Keratinocyte (primary cell): Measurements from ENCODE around the gene TTN. TPM values are rescaled to one million over a fixed set of nuclear protein-coding genes. Genes with fewer than 3 reads are reported as not detected.

Experiments
- DNase-seq: peaks from one replicate; pipeline ENCODE4 v3.0.0-alpha.2; 2011; ENCODE audit warnings: low read depth, missing footprints, low spot score
- FAIRE-seq: peaks from 2 replicates; lab custom pipeline; 2011; peaks lifted over from hg19 to GRCh38; lab: Jason Lieb, UNC
- H2AFZ ChIP-seq: 2 replicates; pipeline ENCODE4 v1.6.0; 2012; ENCODE audit warnings: low read length, control low read depth, inconsistent platforms; ENCODE audit not compliant: control insufficient read depth
- H3K27ac ChIP-seq: 2 replicates; pipeline ENCODE4 v1.5.1; 2011; ENCODE audit warnings: low read length; ENCODE audit not compliant: control insufficient read depth, insufficient read depth
- H3K27me3 ChIP-seq: 3 replicates; pipeline ENCODE4 v1.6.0; 2011; ENCODE audit warnings: low read length; ENCODE audit not compliant: control insufficient read depth, insufficient read depth; ENCODE audit errors: extremely low read depth
- H3K36me3 ChIP-seq, 2 experiments: 2 replicates in 1 of 2; 3 replicates in 1 of 2; pipeline ENCODE4 v1.5.1; 2011; ENCODE audit warnings: low read length in 2 of 2, mild to moderate bottlenecking in 1 of 2; ENCODE audit not compliant: control insufficient read depth in 2 of 2, insufficient read depth in 2 of 2; ENCODE audit errors: extremely low read depth in 1 of 2
- H3K4me1 ChIP-seq: 3 replicates; pipeline ENCODE4 v1.5.1; 2011; ENCODE audit warnings: low read length; ENCODE audit not compliant: control insufficient read depth, insufficient read depth; ENCODE audit errors: extremely low read depth
- H3K4me2 ChIP-seq: 3 replicates; pipeline ENCODE4 v1.6.0; 2011; ENCODE audit warnings: low read depth, low read length; ENCODE audit not compliant: control insufficient read depth, insufficient read depth; ENCODE audit errors: extremely low read depth
- H3K4me3 ChIP-seq, 3 experiments: fragments of 200-600 bp in 1 of 3; sonication (generic) in 1 of 3; 2 replicates in 2 of 3; 3 replicates in 1 of 3; pipeline ENCODE4 v1.5.1; 2011 to 2016; ENCODE audit warnings: low read length in 3 of 3, mild to moderate bottlenecking in 3 of 3, control low read depth in 2 of 3, inconsistent platforms in 1 of 3, low read depth in 1 of 3, mixed read lengths in 1 of 3, mixed run types in 1 of 3, moderate library complexity in 1 of 3; ENCODE audit not compliant: control insufficient read depth in 2 of 3, insufficient read depth in 2 of 3; ENCODE audit errors: extremely low read depth in 1 of 3
- H3K79me2 ChIP-seq: 2 replicates; pipeline ENCODE4 v1.6.0; 2012; ENCODE audit warnings: low read length; ENCODE audit not compliant: control insufficient read depth, insufficient read depth
- H3K9ac ChIP-seq: 3 replicates; pipeline ENCODE4 v1.6.0; 2011; ENCODE audit warnings: low read length; ENCODE audit not compliant: control insufficient read depth, insufficient read depth; ENCODE audit errors: extremely low read depth
- H3K9me1 ChIP-seq: 3 replicates; pipeline ENCODE4 v1.6.0; 2011; ENCODE audit warnings: low read length; ENCODE audit not compliant: control insufficient read depth, insufficient read depth; ENCODE audit errors: extremely low read depth
- H3K9me3 ChIP-seq: 2 replicates; pipeline ENCODE4 v1.5.1; 2012; ENCODE audit warnings: low read depth, low read length; ENCODE audit not compliant: control insufficient read depth
- H4K20me1 ChIP-seq: 3 replicates; pipeline ENCODE4 v1.6.0; 2011; ENCODE audit warnings: low read length; ENCODE audit not compliant: control insufficient read depth, insufficient read depth; ENCODE audit errors: extremely low read depth
- EZH2 ChIP-seq: IDR thresholded peaks from one replicate; pipeline ENCODE4 v1.6.1; 2012; ENCODE audit warnings: inconsistent platforms, mild to moderate bottlenecking, low read length, moderate library complexity
- dilution Hi-C: fragments of 300-500 bp; cut with MboI; formaldehyde crosslinking; loops from one replicate; pipeline ENCODE4 v1.7.0; 2020; ENCODE audit warnings: low sequenced_read_pairs; ENCODE audit not compliant: extremely low pct_ligation_motif_present
- polyA plus RNA-seq, 5 experiments: library from polyadenylated mRNA; depleted of rRNA in 3 of 5; stranded (reverse) in 3 of 5; stranded (forward) in 1 of 5; unstranded in 1 of 5; fragments of >200 nt; gene quantifications; 1 replicate in 1 of 5; 2 replicates in 3 of 5; 3 replicates in 1 of 5; pipeline versions ENCODE4 v1.2.1 to v1.2.3, GENCODE V29; 2011 to 2012; ENCODE audit warnings: missing spikeins in 2 of 5, low read depth in 1 of 5, low replicate concordance in 1 of 5
- TF ChIP-seq, protein P1 (sequence below), 3 experiments: IDR thresholded peaks in 1 of 3; conservative IDR thresholded peaks in 1 of 3; optimal IDR thresholded peaks in 1 of 3; 2 replicates in 2 of 3; 3 replicates in 1 of 3; pipeline versions ENCODE3 to v1.5.1; 2011; ENCODE audit warnings: low read length in 3 of 3, mild to moderate bottlenecking in 3 of 3, moderate library complexity in 2 of 3, control low read depth in 1 of 3, inconsistent platforms in 1 of 3; ENCODE audit not compliant: insufficient read depth in 2 of 3; ENCODE audit errors: extremely low read depth in 1 of 3

TTN gene
- polyA plus RNA-seq, 1 donor (not counting 4 experiments of a cell fraction or from before 2014, with no cell fraction given): 0.01 TPM

GRCh38 chr2:178828486-178828881 is 21.3 kb upstream of the TTN start:
- no peak overlapping the region for H3K4me2 ChIP-seq
- H3K9ac ChIP-seq: no peak overlapping the region
- dilution Hi-C loops: no loop called here
- TF ChIP-seq, protein P1, sequence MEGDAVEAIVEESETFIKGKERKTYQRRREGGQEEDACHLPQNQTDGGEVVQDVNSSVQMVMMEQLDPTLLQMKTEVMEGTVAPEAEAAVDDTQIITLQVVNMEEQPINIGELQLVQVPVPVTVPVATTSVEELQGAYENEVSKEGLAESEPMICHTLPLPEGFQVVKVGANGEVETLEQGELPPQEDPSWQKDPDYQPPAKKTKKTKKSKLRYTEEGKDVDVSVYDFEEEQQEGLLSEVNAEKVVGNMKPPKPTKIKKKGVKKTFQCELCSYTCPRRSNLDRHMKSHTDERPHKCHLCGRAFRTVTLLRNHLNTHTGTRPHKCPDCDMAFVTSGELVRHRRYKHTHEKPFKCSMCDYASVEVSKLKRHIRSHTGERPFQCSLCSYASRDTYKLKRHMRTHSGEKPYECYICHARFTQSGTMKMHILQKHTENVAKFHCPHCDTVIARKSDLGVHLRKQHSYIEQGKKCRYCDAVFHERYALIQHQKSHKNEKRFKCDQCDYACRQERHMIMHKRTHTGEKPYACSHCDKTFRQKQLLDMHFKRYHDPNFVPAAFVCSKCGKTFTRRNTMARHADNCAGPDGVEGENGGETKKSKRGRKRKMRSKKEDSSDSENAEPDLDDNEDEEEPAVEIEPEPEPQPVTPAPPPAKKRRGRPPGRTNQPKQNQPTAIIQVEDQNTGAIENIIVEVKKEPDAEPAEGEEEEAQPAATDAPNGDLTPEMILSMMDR (optimal IDR thresholded peaks at IDR 0.05 in 1 of 3, IDR thresholded peaks at IDR 0.05 in 1 of 3, conservative IDR thresholded peaks at IDR 0.05 in 1 of 3; ENCODE audit: extremely low read depth in 1 of 3, insufficient read depth in 2 of 3, low read length in 3 of 3): no peak
- TF ChIP-seq EZH2: no peak
- no peaks in the 10 kb centered on the region for H4K20me1 ChIP-seq
- H3K79me2 ChIP-seq: no peaks in the 10 kb centered on the region
- H3K9me3 ChIP-seq: no peaks in the 10 kb centered on the region
- H3K27me3 ChIP-seq: peaks cover 4% of the 10 kb centered on the region
- no peak overlapping the region for H3K27ac ChIP-seq
- DNase-seq (no peak), FAIRE-seq (no peak)
- no peaks in the 10 kb centered on the region for H3K36me3 ChIP-seq
- H3K9me1 ChIP-seq: no peaks in the 10 kb centered on the region
- H3K4me1 ChIP-seq: no peaks in the 10 kb centered on the region
- H2AFZ ChIP-seq: no peak overlapping the region
- H3K4me3 ChIP-seq: no peak overlapping the region

GRCh38 chr2:178827739-178828485 is 20.7 kb upstream of the TTN start:
- no peak overlapping the region for H3K27ac ChIP-seq
- no peak overlapping the region for H3K4me2 ChIP-seq
- TF ChIP-seq EZH2: no peak
- TF ChIP-seq, protein P1 (optimal IDR thresholded peaks at IDR 0.05 in 1 of 3, IDR thresholded peaks at IDR 0.05 in 1 of 3, conservative IDR thresholded peaks at IDR 0.05 in 1 of 3; ENCODE audit: extremely low read depth in 1 of 3, insufficient read depth in 2 of 3, low read length in 3 of 3): no peak
- no peak for FAIRE-seq
- no peaks in the 10 kb centered on the region for H4K20me1 ChIP-seq
- DNase-seq: no peak
- H3K36me3 ChIP-seq: no peaks in the 10 kb centered on the region
- H2AFZ ChIP-seq: no peak overlapping the region
- dilution Hi-C loops: no loop called here
- no peaks in the 10 kb centered on the region for H3K79me2 ChIP-seq
- H3K4me1 ChIP-seq: no peaks in the 10 kb centered on the region
- no peak overlapping the region for H3K4me3 ChIP-seq
- H3K9me1 ChIP-seq: no peaks in the 10 kb centered on the region
- peaks cover 4% of the 10 kb centered on the region for H3K27me3 ChIP-seq
- H3K9ac ChIP-seq: no peak overlapping the region
- no peaks in the 10 kb centered on the region for H3K9me3 ChIP-seq
